GM18951 (cell line): ENCODE measurements around the gene DENND11.

Experiments
- POLR2A ChIP-seq: IDR thresholded peaks from 4 replicates; pipeline ENCODE4 v1.6.1; 2011; ENCODE audit warnings: mild to moderate bottlenecking; ENCODE audit not compliant: insufficient read length, insufficient read depth; ENCODE audit errors: extremely low read depth
- in situ Hi-C: fragments of 300-500 bp; cut with MboI; formaldehyde crosslinking; loops from one replicate; pipeline ENCODE4 v1.12.0; 2022; ENCODE audit warnings: low sequenced_read_pairs, mixed read lengths, inconsistent platforms; ENCODE audit not compliant: unreplicated experiment

The DENND11 gene

GRCh38 chr7:141664450-141664849 lies 37.5 kb downstream of the DENND11 start:
- in situ Hi-C loops: no loop called here
- TF ChIP-seq POLR2A: no peak

DNA sequence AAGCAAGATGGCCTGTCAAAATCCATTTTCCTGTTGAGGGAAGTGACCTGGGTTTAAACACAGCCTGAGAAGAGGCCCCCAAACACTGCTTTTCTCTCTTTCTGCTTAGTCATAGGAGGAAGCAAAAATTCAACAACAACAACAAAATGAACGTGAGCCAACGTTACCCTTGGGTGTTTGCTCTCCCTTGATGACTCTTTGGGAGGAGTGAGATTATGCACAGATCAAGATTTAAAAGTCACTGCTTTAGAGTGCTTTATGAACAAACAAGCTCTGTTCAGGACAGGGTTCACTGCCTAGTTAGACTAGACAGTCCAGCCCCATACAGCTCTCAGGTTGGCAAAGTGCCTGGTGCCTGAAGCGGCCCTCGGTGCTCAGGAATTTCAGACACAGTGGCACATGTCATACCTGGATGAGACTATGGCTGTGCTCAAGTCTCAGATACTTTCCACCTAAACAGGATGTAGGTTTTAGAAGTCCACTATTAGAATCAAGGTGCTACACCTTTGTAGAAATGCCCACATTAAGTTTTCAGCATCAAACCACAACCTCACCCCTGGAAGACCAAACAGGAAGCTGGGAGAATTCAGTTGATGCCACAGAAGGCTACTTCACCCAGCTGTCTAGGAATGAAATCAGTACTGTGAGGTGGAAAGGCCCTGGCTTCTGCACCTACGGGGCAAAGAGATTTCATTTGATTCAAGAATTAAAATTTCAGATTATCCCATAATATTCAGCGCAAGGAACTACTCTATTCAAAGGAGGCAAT lies 38.7 kb downstream of the DENND11 start:
- in situ Hi-C loops: no loop called here
- no peak for TF ChIP-seq POLR2A

- in situ Hi-C loops: no loop called here
- TF ChIP-seq POLR2A: no peak
Observed at GRCh38 chr7:141660259-141660658, 41.7 kb downstream of the DENND11 start.

DNA sequence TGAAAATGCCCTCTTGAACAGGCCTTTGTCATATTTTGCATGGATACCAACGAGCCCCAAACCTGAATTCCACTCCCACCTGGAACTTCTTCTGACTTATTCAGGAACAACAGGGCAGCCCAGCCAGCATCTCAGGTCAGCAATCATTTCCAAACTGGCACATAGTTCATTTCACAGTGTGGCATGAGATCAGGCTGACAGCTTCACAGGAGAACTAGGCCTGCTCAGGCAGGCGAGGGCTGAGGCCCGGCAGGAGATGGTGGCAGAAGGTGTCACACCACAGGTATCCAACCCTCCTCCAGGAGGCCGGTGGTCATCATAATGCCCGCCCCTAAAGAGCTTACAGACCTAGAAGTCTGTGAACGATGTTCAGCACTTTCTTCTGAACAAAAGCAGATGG lies 42.5 kb downstream of the DENND11 start:
- in situ Hi-C loops: no loop called here
- TF ChIP-seq POLR2A: no peak

- in situ Hi-C loops: no loop called here
- no peak for TF ChIP-seq POLR2A
Observed at GRCh38 chr7:141654551-141654950, 47.4 kb downstream of the DENND11 start.

DNA sequence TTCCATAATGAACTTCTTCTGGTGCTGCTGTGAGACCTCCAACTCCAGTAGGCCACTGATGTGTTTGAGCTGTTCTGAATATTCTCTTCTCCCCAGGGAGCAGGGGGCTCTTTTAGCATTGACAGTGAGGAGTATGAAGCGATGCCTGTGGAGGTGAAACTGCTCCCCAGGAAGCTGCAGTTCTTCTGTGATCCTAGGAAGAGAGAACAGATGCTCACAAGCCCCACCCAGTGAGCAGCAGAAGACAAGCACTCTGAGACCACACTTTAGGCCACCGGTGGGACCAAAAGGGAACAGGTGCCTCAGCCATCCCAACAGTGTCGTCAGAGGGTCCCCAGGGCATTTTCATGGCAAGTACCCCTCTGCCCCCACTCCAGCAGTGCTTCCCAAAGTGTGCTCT lies 49.3 kb downstream of the DENND11 start:
- in situ Hi-C loops: no loop called here
- TF ChIP-seq POLR2A: no peak
